Articular chondrocyte of knee joint (primary cell): ENCODE data around the gene HBS1L. TPM values are rescaled to one million over a fixed set of nuclear protein-coding genes. Genes with fewer than 3 reads are reported as not detected.

Source experiments
- total RNA-seq: library from RNA; depleted of rRNA; stranded (reverse); fragments of >200 nt; gene quantifications from 2 replicates; pipeline ENCODE4 v1.2.3, GENCODE V29; 2012

Gene HBS1L
- 125 and 133 TPM in 2 replicates for total RNA-seq

DNA sequence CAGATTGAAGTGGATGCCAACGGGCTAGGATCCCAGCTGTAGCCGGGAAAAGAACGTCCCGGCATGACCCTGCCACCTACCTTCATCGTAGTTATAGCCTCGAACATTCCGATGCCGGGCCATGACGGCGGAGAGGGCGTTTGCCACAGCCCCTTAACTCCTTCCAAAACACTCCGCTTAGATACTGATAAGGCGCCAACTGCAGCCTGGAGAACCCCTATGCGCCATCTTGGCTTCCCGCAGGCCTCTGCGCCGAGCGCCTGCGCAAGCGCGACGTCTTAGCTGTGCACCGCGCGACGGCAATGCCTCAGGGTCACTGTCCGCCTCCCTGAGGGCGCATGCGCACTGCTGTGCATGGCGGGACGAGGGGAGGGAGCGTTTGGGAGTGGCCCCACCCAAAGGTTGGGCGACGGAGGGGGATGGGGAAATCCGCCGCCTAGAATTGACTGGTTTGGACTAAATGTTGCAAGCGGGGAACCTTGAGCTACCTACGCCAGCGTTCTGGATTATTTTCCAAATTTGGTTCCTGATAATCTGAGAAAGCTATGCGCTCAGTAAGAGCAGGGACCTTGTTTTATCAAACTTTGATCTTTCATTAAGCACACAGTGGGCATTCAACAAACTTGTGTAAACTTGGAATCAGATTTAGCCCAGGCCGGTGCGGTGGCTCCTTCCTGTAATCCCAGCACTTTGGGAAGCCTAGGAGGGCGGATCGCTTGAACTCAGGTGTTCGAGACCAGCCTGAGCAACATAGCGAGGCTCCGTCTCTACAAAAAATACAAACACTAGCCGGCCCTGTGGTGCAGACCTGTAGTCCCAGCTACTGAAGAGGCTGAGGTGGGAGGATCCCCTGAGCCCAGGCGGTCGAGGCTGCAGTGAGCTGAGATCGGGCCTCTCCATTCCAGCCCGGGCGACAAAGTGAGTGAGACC is at the start of gene HBS1L:
Gene HBS1L, minus strand, starts transcription at position 254 of the 930 bp plus-strand sequence. Its CDS starts 131 bp downstream, at position 123.

DNA sequence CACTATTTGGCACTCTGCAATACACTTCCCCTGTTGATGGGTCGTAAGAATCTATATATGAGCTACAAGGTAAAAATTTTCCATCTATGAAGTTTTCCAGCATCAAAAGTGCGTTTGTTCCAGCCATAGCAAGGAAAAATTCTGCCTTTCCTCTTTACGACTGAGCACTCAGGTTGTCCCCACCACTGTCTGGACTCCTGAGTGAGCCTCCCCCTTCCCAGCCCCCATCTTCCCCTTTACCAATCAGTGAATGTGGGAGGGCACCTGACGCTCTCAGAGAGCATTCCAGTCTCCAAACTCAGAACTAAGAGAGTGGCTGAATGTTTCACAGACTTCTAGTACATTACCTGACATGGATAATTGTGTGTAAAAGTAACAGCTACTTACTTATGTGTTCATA is 104.7 kb downstream of the HBS1L start, which contains the start of gene ALDH8A1:
Gene ALDH8A1, minus strand, starts transcription at position 175 of the 400 bp plus-strand sequence. Its CDS starts 48 bp downstream, at position 127.

Other genes starting within 250 kb of the HBS1L start
- gene ALDH8A1, start 104.7 kb downstream of the HBS1L start, total RNA-seq = 0.43 and 0.78 TPM in 2 replicates
- 0.11 and 0.13 TPM in 2 replicates for gene MYB, start 126.5 kb upstream of the HBS1L start, total RNA-seq